Stomach (tissue), 9 donors: ENCODE results near the gene GBA3. TPM values are rescaled to one million over a fixed set of nuclear protein-coding genes. Genes with fewer than 3 reads are reported as not detected.

Experiments used
- DNase-seq, 2 donors: peaks; one replicate each; pipeline versions ENCODE4 v3.0.0 to v3.0.0-alpha.2; 2013 to 2019
- H3K27ac ChIP-seq, 5 donors: fragments of 200-600 bp in 4 of 5; sonication (generic) in 4 of 5; one replicate each; pipeline ENCODE4 v1.5.1; 2013 to 2019; ENCODE audit warnings: mild to moderate bottlenecking in 1 of 5, moderate library complexity in 1 of 5
- H3K27me3 ChIP-seq, 3 donors: fragments of 200-600 bp; sonication (generic); one replicate each; pipeline ENCODE4 v1.5.1; 2017 to 2019; ENCODE audit warnings: mixed run types in 1 of 3
- H3K36me3 ChIP-seq, 4 donors: fragments of 200-600 bp; sonication (generic); 1 replicate in 3 of 4; 2 replicates in 1 of 4; pipeline ENCODE4 v1.5.1; 2016 to 2019
- H3K4me1 ChIP-seq, 4 donors: fragments of 200-600 bp; sonication (generic); one replicate each; pipeline ENCODE4 v1.5.1; 2016 to 2019
- H3K4me3 ChIP-seq, 4 donors: fragments of 200-600 bp; sonication (generic) in 3 of 4; one replicate each; pipeline ENCODE4 v1.5.1; 2016 to 2019; ENCODE audit warnings: mild to moderate bottlenecking in 1 of 4
- H3K9me3 ChIP-seq, 4 donors: fragments of 200-600 bp; sonication (generic); one replicate each; pipeline ENCODE4 v1.5.1; 2016 to 2019
- CTCF ChIP-seq, 7 experiments: fragments of 450-650 bp in 4 of 7; fragments of 200-600 bp in 3 of 7; sonication (generic) in 3 of 7; IDR thresholded peaks; one replicate each; pipeline ENCODE4 v1.5.1; 2016 to 2019; ENCODE audit warnings: antibody characterized with exemption in 7 of 7, control low read depth in 2 of 7, mild to moderate bottlenecking in 1 of 7
- EP300 ChIP-seq: sonication (generic); formaldehyde crosslinking; IDR thresholded peaks from one replicate; pipeline ENCODE4 v1.6.1; 2017; ENCODE audit warnings: antibody characterized with exemption
- POLR2A ChIP-seq, 4 donors: fragments of 450-650 bp; IDR thresholded peaks; one replicate each; pipeline ENCODE4 v1.6.1; 2016; ENCODE audit warnings: antibody characterized with exemption in 4 of 4, control low read depth in 2 of 4, mild to moderate bottlenecking in 1 of 4, moderate library complexity in 1 of 4
- POLR2AphosphoS5 ChIP-seq, 3 donors: sonication (generic); formaldehyde crosslinking; IDR thresholded peaks; one replicate each; pipeline ENCODE4 v1.6.1; 2016; ENCODE audit warnings: antibody characterized with exemption in 3 of 3
- WGBS, 5 donors: extraction: QIAGEN DNeasy Blood & Tissue Kit in 3 of 5; methylation state at CpG; one replicate each; pipeline versions ENCODE4 v1.1.5 to v1.1.7; 2013 to 2018; 5-methylcytosine and 5-hydroxymethylcytosine counted together
- intact Hi-C: fragments of 100-400 bp; cut with DNase I; formaldehyde crosslinking; loops from one replicate; pipeline ENCODE4 v1.15.1; 2023; ENCODE audit warnings: low total_unique reads
- polyA plus RNA-seq, 3 donors: library from polyadenylated mRNA; stranded (reverse); fragments of 200-250 nt; gene quantifications; one replicate each; pipeline ENCODE4 v1.2.3, GENCODE V29; 2013
- total RNA-seq, 5 donors: library from RNA; depleted of rRNA; stranded (reverse); fragments of >200 nt; gene quantifications; one replicate each; pipeline versions ENCODE4 v1.1.0 to v1.2.3, GENCODE V29; 2014 to 2016
- donor health status: healthy with polysubstance abuse.
- donor health status: Bipolar disorder and iron deficiency.
- donor health status: healthy.

The GBA3 gene
- total and polyA plus RNA-seq, 8 donors: 0.10 to 13.0 (median 2.8) TPM; not detected in 5

GRCh38 chr4:22674700-22675099, 18.0 kb upstream of the GBA3 start:
- WGBS, 5 donors: 77 to 97% (median 87%) methylated on average over 1 of the region's 1 CpG
- intact Hi-C loops: no loop called here
- no peaks in the 10 kb centered on the region for H3K36me3 ChIP-seq

GRCh38 chr4:22676063-22676462, 16.7 kb upstream of the GBA3 start:
- TF ChIP-seq POLR2A (IDR thresholded peaks at IDR 0.05) (no peak), EP300 (no peak), CTCF (IDR thresholded peaks at IDR 0.05) (no peak), POLR2AphosphoS5 (IDR thresholded peaks at IDR 0.05) (no peak)
- Histone ChIP-seq H3K4me3 (no peak overlapping the region), H3K27me3 (no peaks in the 10 kb centered on the region), H3K36me3 (no peaks in the 10 kb centered on the region), H3K9me3 (no peaks in the 10 kb centered on the region), H3K4me1 (peaks cover 0 to 14% (median 3%) of the 10 kb centered on the region in 4 donors), H3K27ac (no peak overlapping the region)
- 61 to 88% (median 74%) methylated on average over 1 of the region's 1 CpG for WGBS, 5 donors
- no peak for DNase-seq
- intact Hi-C loops: no loop called here

More at GRCh38 chr4:22674700-22675099, 18.0 kb upstream of the GBA3 start:
- no peak overlapping the region for H3K27ac ChIP-seq
- H3K9me3 ChIP-seq: no peaks in the 10 kb centered on the region
- DNase-seq: no peak
- peaks cover 0 to 10% (median 3%) of the 10 kb centered on the region in 4 donors for H3K4me1 ChIP-seq
- no peak overlapping the region for H3K4me3 ChIP-seq
- no peak for TF ChIP-seq EP300
- no peak for TF ChIP-seq POLR2AphosphoS5 (IDR thresholded peaks at IDR 0.05)
- no peak for TF ChIP-seq POLR2A (IDR thresholded peaks at IDR 0.05)
- H3K27me3 ChIP-seq: no peaks in the 10 kb centered on the region

GRCh38 chr4:22677780-22678179, 15.0 kb upstream of the GBA3 start:
- Histone ChIP-seq H3K27ac (no peak overlapping the region), H3K4me1 (peaks cover 0 to 14% (median 3%) of the 10 kb centered on the region in 4 donors), H3K27me3 (no peaks in the 10 kb centered on the region), H3K4me3 (no peak overlapping the region), H3K36me3 (no peaks in the 10 kb centered on the region), H3K9me3 (no peaks in the 10 kb centered on the region)
- 67 to 76% (median 73%) methylated on average over 1 of the region's 1 CpG for WGBS, 5 donors
- intact Hi-C loops: no loop called here
- DNase-seq: no peak
- no peak for TF ChIP-seq POLR2AphosphoS5 (IDR thresholded peaks at IDR 0.05)
- TF ChIP-seq EP300: no peak
- no peak for TF ChIP-seq CTCF (IDR thresholded peaks at IDR 0.05)
- TF ChIP-seq POLR2A (IDR thresholded peaks at IDR 0.05): no peak

- Histone ChIP-seq H3K4me3 (no peak overlapping the region), H3K4me1 (peaks cover 0 to 14% (median 3%) of the 10 kb centered on the region in 4 donors), H3K36me3 (no peaks in the 10 kb centered on the region), H3K27me3 (no peaks in the 10 kb centered on the region), H3K27ac (no peak overlapping the region), H3K9me3 (no peaks in the 10 kb centered on the region)
- DNase-seq: no peak
- TF ChIP-seq POLR2AphosphoS5 (IDR thresholded peaks at IDR 0.05): no peak
- no peak for TF ChIP-seq POLR2A (IDR thresholded peaks at IDR 0.05)
- TF ChIP-seq CTCF (IDR thresholded peaks at IDR 0.05): no peak
- no peak for TF ChIP-seq EP300
- 45 to 64% (median 55%) methylated on average over 3 of the region's 3 CpGs for WGBS, 5 donors
- intact Hi-C loops: no loop called here
These were observed 13.5 kb upstream of the GBA3 start for GRCh38 chr4:22678940-22679854.
